Tibial artery (tissue), 4 donors: ENCODE data around the gene EDN2.
A peak's percentile ranks its signal among the peaks of the same experiment; 100 is the strongest.

ENCODE experiments used
- DNase-seq, 2 donors: peaks; one replicate each; pipeline ENCODE4 v3.0.0-alpha.2; 2019
- H3K27ac ChIP-seq, 2 donors: fragments of 200-600 bp; sonication (generic) in 1 of 2; 1 replicate in 1 of 2; 2 replicates in 1 of 2; pipeline ENCODE4 v1.5.1; 2018 to 2019; ENCODE audit warnings: mild to moderate bottlenecking in 1 of 2
- H3K27me3 ChIP-seq, 2 donors: fragments of 200-600 bp; sonication (generic) in 1 of 2; one replicate each; pipeline versions ENCODE4 v1.5.1 to v1.6.0; 2016 to 2019
- H3K36me3 ChIP-seq, 3 donors: fragments of 200-600 bp; sonication (generic) in 2 of 3; one replicate each; pipeline ENCODE4 v1.5.1; 2016 to 2019; ENCODE audit warnings: mild to moderate bottlenecking in 2 of 3
- H3K4me1 ChIP-seq, 4 donors: fragments of 200-600 bp; sonication (generic) in 2 of 4; 1 replicate in 3 of 4; 2 replicates in 1 of 4; pipeline ENCODE4 v1.5.1; 2016 to 2019
- H3K4me3 ChIP-seq, 2 donors: fragments of 200-600 bp; sonication (generic) in 1 of 2; 1 replicate in 1 of 2; 2 replicates in 1 of 2; pipeline ENCODE4 v1.5.1; 2018 to 2019; ENCODE audit warnings: mild to moderate bottlenecking in 2 of 2
- H3K9me3 ChIP-seq, 3 donors: fragments of 200-600 bp; sonication (generic) in 1 of 3; one replicate each; pipeline ENCODE4 v1.5.1; 2016 to 2019
- CTCF ChIP-seq, 2 experiments: fragments of 200-600 bp in 1 of 2; fragments of 450-650 bp in 1 of 2; IDR thresholded peaks; one replicate each; pipeline ENCODE4 v1.5.1; 2017 to 2019; ENCODE audit warnings: antibody characterized with exemption in 2 of 2, mild to moderate bottlenecking in 1 of 2, moderate library complexity in 1 of 2
- intact Hi-C: fragments of 100-400 bp; cut with DNase I; formaldehyde crosslinking; loops from one replicate; pipeline ENCODE4 v1.15.0; 2023; ENCODE audit warnings: low total_unique reads

The EDN2 gene

GRCh38 chr1:41483001-41483850, 1.3 kb downstream of the EDN2 start:
- DNase-seq, result no peak
- intact Hi-C loops, result no loop called here
- Histone ChIP-seq H3K27ac (no peak overlapping the region), H3K9me3 (no peaks in the 10 kb centered on the region), H3K4me3 (no peak overlapping the region), H3K27me3 (no peaks in the 10 kb centered on the region), H3K36me3 (no peaks in the 10 kb centered on the region), H3K4me1 (peaks cover 8 to 55% (median 20%) of the 10 kb centered on the region in 4 donors)
- TF ChIP-seq CTCF (IDR thresholded peaks at IDR 0.05), result no peak

- H3K27me3 ChIP-seq, result no peaks in the 10 kb centered on the region
- H3K4me1 ChIP-seq, result peaks cover 8 to 64% (median 20%) of the 10 kb centered on the region in 4 donors
- no peaks in the 10 kb centered on the region for H3K36me3 ChIP-seq
- H3K9me3 ChIP-seq, result no peaks in the 10 kb centered on the region
- DNase-seq, result no peak
- H3K27ac ChIP-seq, result no peak overlapping the region
- no peak for TF ChIP-seq CTCF (IDR thresholded peaks at IDR 0.05)
- intact Hi-C loops, result no loop called here
- H3K4me3 ChIP-seq, result no peak overlapping the region
Observed at GRCh38 chr1:41482001-41482765, 2.3 kb downstream of the EDN2 start.

- Histone ChIP-seq H3K27me3 (no peaks in the 10 kb centered on the region), H3K4me3 (no peak overlapping the region), H3K27ac (no peak overlapping the region), H3K36me3 (no peaks in the 10 kb centered on the region), H3K9me3 (no peaks in the 10 kb centered on the region), H3K4me1 (peaks cover 8 to 74% (median 25%) of the 10 kb centered on the region in 4 donors)
- intact Hi-C loops, result no loop called here
- TF ChIP-seq CTCF (IDR thresholded peaks at IDR 0.05), result no peak
- DNase-seq, result no peak
Observed at GRCh38 chr1:41481109-41481775, 3.2 kb downstream of the EDN2 start.

GRCh38 chr1:41480204-41481108, 4.0 kb downstream of the EDN2 start:
- no peak overlapping the region for H3K4me3 ChIP-seq
- H3K9me3 ChIP-seq, result no peaks in the 10 kb centered on the region
- TF ChIP-seq CTCF (IDR thresholded peaks at IDR 0.05), result no peak
- H3K4me1 ChIP-seq, result peaks cover 8 to 78% (median 27%) of the 10 kb centered on the region in 4 donors
- no peaks in the 10 kb centered on the region for H3K36me3 ChIP-seq
- no peak for DNase-seq
- no peak overlapping the region for H3K27ac ChIP-seq
- intact Hi-C loops, result no loop called here
- no peaks in the 10 kb centered on the region for H3K27me3 ChIP-seq

GRCh38 chr1:41479808-41480160, 4.7 kb downstream of the EDN2 start:
- Histone ChIP-seq H3K27ac (peak overlapping the region in 1 of 2 donors; percentile 42), H3K4me1 (peaks cover 8 to 78% (median 31%) of the 10 kb centered on the region in 4 donors), H3K36me3 (no peaks in the 10 kb centered on the region), H3K9me3 (no peaks in the 10 kb centered on the region), H3K4me3 (no peak overlapping the region), H3K27me3 (no peaks in the 10 kb centered on the region)
- no peak for DNase-seq
- intact Hi-C loops, result no loop called here
- TF ChIP-seq CTCF (IDR thresholded peaks at IDR 0.05), result no peak
